Measurements from ENCODE around the gene PSMC5.
"Not testable (repeated sequence)": the region's sequence is repeated elsewhere in the genome, so short reads cannot be mapped to it uniquely, and the experiment has no call there.

PSMC5 gene

DNA sequence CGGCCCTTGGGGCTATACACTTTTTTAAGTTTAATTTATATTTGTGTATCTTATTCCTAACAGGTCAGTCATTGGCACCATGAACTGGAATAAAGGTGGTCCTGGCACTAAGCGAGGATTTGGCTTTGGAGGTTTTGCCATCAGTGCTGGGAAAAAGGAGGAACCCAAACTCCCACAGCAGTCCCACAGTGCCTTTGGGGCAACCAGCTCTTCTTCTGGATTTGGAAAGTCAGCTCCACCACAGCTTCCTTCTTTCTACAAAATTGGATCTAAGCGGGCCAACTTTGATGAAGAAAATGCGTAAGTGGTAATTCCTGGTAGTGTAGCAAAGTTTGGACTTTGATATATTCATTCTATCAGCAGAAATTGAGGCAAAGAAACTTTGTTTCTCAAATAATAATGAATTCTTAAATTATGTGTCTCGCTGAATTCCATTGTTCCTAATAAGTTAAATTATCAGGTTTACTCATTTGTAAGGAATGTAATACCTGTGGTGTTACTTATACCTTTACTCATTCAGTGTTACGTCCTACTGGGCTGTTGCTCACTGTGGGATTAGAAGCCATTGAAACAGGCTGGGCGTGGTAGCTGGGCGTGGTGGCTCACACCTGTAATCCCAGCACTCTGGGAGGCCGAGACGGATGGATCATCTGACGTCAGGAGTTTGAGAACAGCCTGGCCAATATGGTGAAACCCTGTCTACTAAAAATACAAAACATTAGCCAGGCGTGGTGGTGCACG lies 40.1 kb upstream of the PSMC5 start:
- TF ChIP-seq, protein P1, sequence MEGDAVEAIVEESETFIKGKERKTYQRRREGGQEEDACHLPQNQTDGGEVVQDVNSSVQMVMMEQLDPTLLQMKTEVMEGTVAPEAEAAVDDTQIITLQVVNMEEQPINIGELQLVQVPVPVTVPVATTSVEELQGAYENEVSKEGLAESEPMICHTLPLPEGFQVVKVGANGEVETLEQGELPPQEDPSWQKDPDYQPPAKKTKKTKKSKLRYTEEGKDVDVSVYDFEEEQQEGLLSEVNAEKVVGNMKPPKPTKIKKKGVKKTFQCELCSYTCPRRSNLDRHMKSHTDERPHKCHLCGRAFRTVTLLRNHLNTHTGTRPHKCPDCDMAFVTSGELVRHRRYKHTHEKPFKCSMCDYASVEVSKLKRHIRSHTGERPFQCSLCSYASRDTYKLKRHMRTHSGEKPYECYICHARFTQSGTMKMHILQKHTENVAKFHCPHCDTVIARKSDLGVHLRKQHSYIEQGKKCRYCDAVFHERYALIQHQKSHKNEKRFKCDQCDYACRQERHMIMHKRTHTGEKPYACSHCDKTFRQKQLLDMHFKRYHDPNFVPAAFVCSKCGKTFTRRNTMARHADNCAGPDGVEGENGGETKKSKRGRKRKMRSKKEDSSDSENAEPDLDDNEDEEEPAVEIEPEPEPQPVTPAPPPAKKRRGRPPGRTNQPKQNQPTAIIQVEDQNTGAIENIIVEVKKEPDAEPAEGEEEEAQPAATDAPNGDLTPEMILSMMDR (IDR thresholded peaks at IDR 0.05; ENCODE audit: low read depth, low read length, missing control alignments), result no peak
- DNase-seq (ENCODE audit: low read depth), result no peak
- in situ Hi-C loops (cut with HindIII; ENCODE audit: low sequenced_read_pairs), result no loop called here
- no peak overlapping the region for H3K4me3 ChIP-seq (ENCODE audit: low read depth, low read length)

- no peak for DNase-seq (ENCODE audit: low read depth)
- in situ Hi-C loops (cut with HindIII; ENCODE audit: low sequenced_read_pairs), result no loop called here
- TF ChIP-seq, protein P1 (IDR thresholded peaks at IDR 0.05; ENCODE audit: low read depth, low read length, missing control alignments), result no peak
- no peak overlapping the region for H3K4me3 ChIP-seq (ENCODE audit: low read depth, low read length)
Observed at GRCh38 chr17:63790057-63790456, 37.2 kb upstream of the PSMC5 start.

DNA sequence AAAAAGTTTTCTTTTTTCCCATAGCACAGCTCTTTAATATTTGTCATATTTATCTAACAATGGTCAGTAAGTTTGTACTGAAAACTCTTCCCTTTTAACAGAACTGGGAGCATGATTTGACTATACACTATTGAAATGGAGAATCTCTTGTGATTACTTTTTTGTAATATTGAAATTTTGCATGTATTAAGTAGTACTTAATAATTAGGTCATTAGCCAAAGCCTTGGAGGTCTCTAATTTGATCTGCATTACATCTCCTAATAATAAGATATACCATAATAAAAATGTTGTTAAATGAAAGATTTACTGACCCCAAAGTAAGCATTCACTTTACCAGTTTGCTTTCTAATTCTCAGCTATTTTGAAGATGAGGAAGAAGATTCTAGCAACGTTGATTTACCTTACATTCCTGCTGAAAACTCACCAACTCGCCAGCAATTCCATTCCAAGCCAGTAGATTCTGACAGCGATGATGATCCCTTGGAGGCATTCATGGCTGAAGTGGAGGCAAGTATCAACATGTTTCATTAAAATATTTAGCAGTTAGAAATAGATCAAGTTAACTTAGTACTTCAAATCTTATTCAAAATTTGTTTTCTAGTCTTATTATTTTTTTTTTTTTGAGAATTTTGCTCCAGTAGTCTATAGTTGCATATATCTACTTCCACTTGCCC lies 35.0 kb upstream of the PSMC5 start:
- H3K4me3 ChIP-seq (ENCODE audit: low read depth, low read length), result no peak overlapping the region
- TF ChIP-seq, protein P1 (IDR thresholded peaks at IDR 0.05; ENCODE audit: low read depth, low read length, missing control alignments), result no peak
- no peak for DNase-seq (ENCODE audit: low read depth)
- in situ Hi-C loops (cut with HindIII; ENCODE audit: low sequenced_read_pairs), result no loop called here

DNA sequence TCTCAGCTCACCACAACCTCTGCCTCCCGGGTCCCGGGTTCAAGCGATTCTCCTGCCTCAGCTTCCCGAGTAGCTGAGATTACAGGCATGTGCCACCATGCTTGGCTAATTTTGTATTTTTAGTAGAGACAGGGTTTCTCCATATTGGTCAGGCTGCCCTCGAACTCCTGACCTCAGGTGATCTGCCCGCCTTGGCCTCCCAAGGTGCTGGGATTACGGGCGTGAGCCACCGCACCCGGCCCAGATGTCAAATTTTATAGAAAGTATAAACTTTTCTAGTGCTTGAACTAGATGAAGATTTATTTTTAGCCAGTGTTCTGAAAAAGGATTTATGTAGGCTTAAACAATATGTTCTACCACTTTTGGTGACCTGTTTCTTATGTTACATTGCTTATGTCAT lies 30.9 kb upstream of the PSMC5 start:
- in situ Hi-C loops (cut with HindIII; ENCODE audit: low sequenced_read_pairs), result not testable (repeated sequence)

GRCh38 chr17:63798572-63799106 lies 28.6 kb upstream of the PSMC5 start:
- no peak overlapping the region for H3K4me3 ChIP-seq (ENCODE audit: low read depth, low read length)
- TF ChIP-seq, protein P1 (IDR thresholded peaks at IDR 0.05; ENCODE audit: low read depth, low read length, missing control alignments), result no peak
- DNase-seq (ENCODE audit: low read depth), result no peak
- in situ Hi-C loops (cut with HindIII; ENCODE audit: low sequenced_read_pairs), result no loop called here

More for the DNA sequence above, 30.9 kb upstream of the PSMC5 start:
- not testable (repeated sequence) for DNase-seq (ENCODE audit: low read depth); H3K4me3 ChIP-seq (ENCODE audit: low read depth, low read length)

- in situ Hi-C loops (cut with HindIII; ENCODE audit: low sequenced_read_pairs), result no loop called here
- H3K4me3 ChIP-seq (ENCODE audit: low read depth, low read length), result no peak overlapping the region
- TF ChIP-seq, protein P1 (IDR thresholded peaks at IDR 0.05; ENCODE audit: low read depth, low read length, missing control alignments), result no peak
- no peak for DNase-seq (ENCODE audit: low read depth)
Observed at GRCh38 chr17:63800783-63801182, 26.4 kb upstream of the PSMC5 start.

GRCh38 chr17:63804328-63804727 lies 22.9 kb upstream of the PSMC5 start:
- no peak for DNase-seq (ENCODE audit: low read depth)
- no peak overlapping the region for H3K4me3 ChIP-seq (ENCODE audit: low read depth, low read length)
- in situ Hi-C loops (cut with HindIII; ENCODE audit: low sequenced_read_pairs), result no loop called here
- TF ChIP-seq, protein P1 (IDR thresholded peaks at IDR 0.05; ENCODE audit: low read depth, low read length, missing control alignments), result no peak
